Measurements from ENCODE around the gene DPY19L2.
"Not testable (repeated sequence)": the region's sequence is repeated elsewhere in the genome, so short reads cannot be mapped to it uniquely, and the experiment has no call there.

GRCh38 chr12:63689141-63689540 is 20.8 kb upstream of the DPY19L2 start:
- not testable (repeated sequence) for TF ChIP-seq CTCF, POLR2A, POLR2AphosphoS5 (IDR thresholded peaks at IDR 0.05)
